DND-41 (cell line): ENCODE results near the gene EID3.

Experiments
- ATAC-seq: fragments of 200-7000 bp; cut with Tn5 transposase; 3 replicates; pipeline ENCODE4 v1.9.1; 2021; ENCODE audit warnings: low read depth; ENCODE audit not compliant: insufficient read depth
- DNase-seq: peaks from one replicate; pipeline ENCODE4 v3.0.0-alpha.2; 2020
- H2AFZ ChIP-seq: 2 replicates; pipeline ENCODE4 v1.6.0; 2012; ENCODE audit warnings: low read depth, low read length
- H3K27ac ChIP-seq: 2 replicates; pipeline ENCODE4 v1.5.1; 2012; ENCODE audit warnings: low read length, inconsistent platforms
- H3K27me3 ChIP-seq: fragments of 200-600 bp; sonication (generic); 2 replicates; pipeline ENCODE4 v1.6.0; 2012; ENCODE audit warnings: low read length, mild to moderate bottlenecking, inconsistent platforms; ENCODE audit not compliant: insufficient read depth, poor library complexity
- H3K36me3 ChIP-seq: 2 replicates; pipeline ENCODE4 v1.5.1; 2012; ENCODE audit warnings: low read length, inconsistent platforms; ENCODE audit not compliant: insufficient read depth
- H3K4me1 ChIP-seq: 2 replicates; pipeline ENCODE4 v1.5.1; 2012; ENCODE audit warnings: mild to moderate bottlenecking, low read length; ENCODE audit not compliant: insufficient read depth
- H3K4me2 ChIP-seq: 2 replicates; pipeline ENCODE4 v1.6.0; 2012; ENCODE audit warnings: mild to moderate bottlenecking, moderate library complexity, low read length, inconsistent platforms; ENCODE audit not compliant: insufficient read depth
- H3K4me3 ChIP-seq, 2 experiments: fragments of 200-600 bp in 1 of 2; shearing (Covaris generic) in 1 of 2; 2 replicates each; pipeline ENCODE4 v1.5.1; 2012 to 2016; ENCODE audit warnings: inconsistent platforms in 2 of 2, low read length in 2 of 2, mild to moderate bottlenecking in 2 of 2, low read depth in 1 of 2, moderate library complexity in 1 of 2
- H3K79me2 ChIP-seq: 2 replicates; pipeline ENCODE4 v1.6.0; 2012; ENCODE audit warnings: low read length, inconsistent platforms; ENCODE audit not compliant: insufficient read depth
- H3K9ac ChIP-seq: 2 replicates; pipeline ENCODE4 v1.6.0; 2012; ENCODE audit warnings: low read depth, mild to moderate bottlenecking, inconsistent platforms, low read length, moderate library complexity
- H3K9me3 ChIP-seq: 2 replicates; pipeline ENCODE4 v1.5.1; 2012; ENCODE audit warnings: low read length, moderate library complexity, mild to moderate bottlenecking, inconsistent platforms; ENCODE audit not compliant: insufficient read depth, severe bottlenecking
- H4K20me1 ChIP-seq: 2 replicates; pipeline ENCODE4 v1.6.0; 2012; ENCODE audit warnings: low read length; ENCODE audit not compliant: insufficient read depth
- EZH2 ChIP-seq: IDR thresholded peaks from 3 replicates; pipeline ENCODE4 v1.6.1; 2012; ENCODE audit warnings: borderline replicate concordance, low read depth, mild to moderate bottlenecking, moderate library complexity, low read length, inconsistent platforms; ENCODE audit not compliant: severe bottlenecking
- TF ChIP-seq, protein P1 (sequence below): IDR thresholded peaks from 2 replicates; pipeline ENCODE4 v1.5.1; 2012; ENCODE audit warnings: borderline replicate concordance, low read length, moderate library complexity, mild to moderate bottlenecking; ENCODE audit not compliant: poor library complexity, severe bottlenecking; ENCODE audit errors: extremely low read depth

Gene EID3

DNA sequence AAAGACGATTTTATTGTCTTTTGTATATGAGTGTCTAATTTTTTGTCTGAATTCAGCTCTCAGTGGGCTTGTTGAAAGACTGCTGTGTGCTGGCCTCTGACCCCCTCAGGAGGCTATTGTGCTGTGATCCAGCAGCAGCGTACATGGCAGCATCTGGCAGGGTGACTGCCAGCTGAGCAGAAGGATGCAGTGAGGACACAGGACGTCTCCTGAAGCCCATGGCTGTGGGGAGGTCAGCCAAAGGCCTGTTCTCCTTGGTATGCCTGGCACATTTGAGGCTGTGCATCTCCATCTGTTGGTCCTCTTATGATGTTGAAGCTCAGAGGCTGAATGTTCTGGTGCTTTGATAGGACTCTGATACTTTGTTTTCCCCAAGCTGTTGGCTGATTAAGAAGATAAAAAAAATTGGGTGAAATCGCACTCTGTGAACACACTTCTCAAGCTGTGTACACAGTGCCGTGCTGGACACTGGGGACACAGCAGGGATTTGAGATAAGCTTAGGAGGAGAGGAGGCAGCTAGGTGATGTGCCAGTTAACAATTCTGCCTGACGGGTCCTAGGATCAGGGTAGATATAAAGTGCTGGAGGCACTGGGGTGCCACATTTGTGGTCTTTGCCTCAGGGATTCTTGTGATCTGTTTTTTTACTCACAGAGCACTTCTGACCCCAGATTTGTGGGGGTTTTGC is 37.5 kb downstream of the EID3 start:
- Histone ChIP-seq H3K27ac (no peak overlapping the region), H3K4me2 (no peak overlapping the region), H3K9me3 (no peaks in the 10 kb centered on the region), H4K20me1 (peaks cover 4% of the 10 kb centered on the region; the same call in 1 of the 2 replicates), H3K79me2 (peaks cover 3% of the 10 kb centered on the region; the same call in 1 of the 2 replicates), H3K36me3 (peaks cover 85% of the 10 kb centered on the region), H3K9ac (no peak overlapping the region), H3K4me3 (no peak overlapping the region), H2AFZ (no peak overlapping the region), H3K4me1 (no peaks in the 10 kb centered on the region), H3K27me3 (no peaks in the 10 kb centered on the region)
- no peak for TF ChIP-seq EZH2
- TF ChIP-seq, protein P1, sequence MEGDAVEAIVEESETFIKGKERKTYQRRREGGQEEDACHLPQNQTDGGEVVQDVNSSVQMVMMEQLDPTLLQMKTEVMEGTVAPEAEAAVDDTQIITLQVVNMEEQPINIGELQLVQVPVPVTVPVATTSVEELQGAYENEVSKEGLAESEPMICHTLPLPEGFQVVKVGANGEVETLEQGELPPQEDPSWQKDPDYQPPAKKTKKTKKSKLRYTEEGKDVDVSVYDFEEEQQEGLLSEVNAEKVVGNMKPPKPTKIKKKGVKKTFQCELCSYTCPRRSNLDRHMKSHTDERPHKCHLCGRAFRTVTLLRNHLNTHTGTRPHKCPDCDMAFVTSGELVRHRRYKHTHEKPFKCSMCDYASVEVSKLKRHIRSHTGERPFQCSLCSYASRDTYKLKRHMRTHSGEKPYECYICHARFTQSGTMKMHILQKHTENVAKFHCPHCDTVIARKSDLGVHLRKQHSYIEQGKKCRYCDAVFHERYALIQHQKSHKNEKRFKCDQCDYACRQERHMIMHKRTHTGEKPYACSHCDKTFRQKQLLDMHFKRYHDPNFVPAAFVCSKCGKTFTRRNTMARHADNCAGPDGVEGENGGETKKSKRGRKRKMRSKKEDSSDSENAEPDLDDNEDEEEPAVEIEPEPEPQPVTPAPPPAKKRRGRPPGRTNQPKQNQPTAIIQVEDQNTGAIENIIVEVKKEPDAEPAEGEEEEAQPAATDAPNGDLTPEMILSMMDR: no peak
- no peak for DNase-seq
- no peak for ATAC-seq

DNA sequence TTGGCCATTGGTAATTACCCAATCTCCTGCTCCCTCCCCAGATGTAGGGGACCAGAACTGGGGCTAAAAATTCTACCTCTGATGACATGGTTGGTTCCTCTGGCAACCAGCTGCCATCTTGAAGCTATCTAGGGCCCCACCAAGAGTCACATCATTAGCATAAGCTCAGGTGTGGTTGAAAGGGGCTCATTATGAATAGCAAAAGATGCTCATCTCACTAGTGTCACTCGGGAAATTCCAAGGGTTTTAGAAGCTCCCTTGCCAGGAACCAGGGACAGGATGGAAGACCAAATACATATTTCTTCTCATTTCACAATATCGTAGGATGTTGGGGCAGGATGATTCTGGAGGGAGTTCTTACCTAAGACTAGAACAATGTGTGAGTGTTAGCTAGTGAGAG is 38.6 kb downstream of the EID3 start:
- Histone ChIP-seq H3K27me3 (no peaks in the 10 kb centered on the region), H3K9me3 (no peaks in the 10 kb centered on the region), H3K36me3 (peaks cover 82% of the 10 kb centered on the region), H3K27ac (no peak overlapping the region), H4K20me1 (peaks cover 4% of the 10 kb centered on the region; the same call in 1 of the 2 replicates), H3K4me1 (no peaks in the 10 kb centered on the region), H3K4me2 (no peak overlapping the region), H3K9ac (no peak overlapping the region), H2AFZ (no peak overlapping the region), H3K79me2 (peaks cover 3% of the 10 kb centered on the region; the same call in 1 of the 2 replicates), H3K4me3 (no peak overlapping the region)
- ATAC-seq (no peak), DNase-seq (no peak)
- no peak for TF ChIP-seq EZH2
- TF ChIP-seq, protein P1: no peak

DNA sequence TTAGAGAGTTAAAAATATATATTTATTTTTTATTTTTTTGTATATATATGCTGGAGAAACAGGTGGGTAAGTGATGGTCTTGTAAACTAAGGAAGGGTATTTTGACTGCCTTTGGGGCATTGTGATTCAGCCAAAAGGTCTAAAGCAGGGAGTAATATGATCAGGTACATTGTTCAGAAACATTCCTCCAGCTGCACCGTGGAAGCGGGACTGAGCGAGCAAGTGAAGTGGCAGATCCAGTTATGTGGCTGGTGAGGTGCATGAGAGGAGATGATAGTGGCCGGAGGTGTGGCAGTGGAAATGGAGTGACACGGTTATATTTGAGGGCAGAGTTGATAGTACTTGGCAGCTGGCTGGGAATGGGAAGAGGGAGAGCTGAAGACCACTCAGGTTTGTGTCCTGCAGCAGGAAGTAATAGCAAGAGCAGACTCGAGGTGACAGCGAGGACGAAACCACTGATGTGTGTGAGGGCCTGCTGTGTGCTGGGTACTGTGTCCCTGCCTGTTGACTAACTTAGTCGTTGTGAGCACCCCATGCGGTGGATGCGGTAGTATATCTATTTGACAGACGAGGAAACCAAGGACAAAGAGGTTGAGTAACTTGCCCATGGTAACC is 39.2 kb downstream of the EID3 start:
- Histone ChIP-seq H4K20me1 (peaks cover 4% of the 10 kb centered on the region; the same call in 1 of the 2 replicates), H2AFZ (no peak overlapping the region), H3K36me3 (peaks cover 82% of the 10 kb centered on the region), H3K4me1 (no peaks in the 10 kb centered on the region), H3K27ac (no peak overlapping the region), H3K9me3 (no peaks in the 10 kb centered on the region), H3K27me3 (no peaks in the 10 kb centered on the region), H3K79me2 (peaks cover 3% of the 10 kb centered on the region; the same call in 1 of the 2 replicates), H3K4me2 (no peak overlapping the region), H3K9ac (no peak overlapping the region), H3K4me3 (no peak overlapping the region)
- no peak for ATAC-seq
- TF ChIP-seq, protein P1: no peak
- no peak for TF ChIP-seq EZH2
- DNase-seq: no peak
